GM19397 (cell line): Measurements from ENCODE around the gene CAMK2D.

ENCODE experiments used
- ATAC-seq: cut with Tn5 transposase; IDR thresholded peaks from one replicate; pipeline ENCODE4 v1.9.1; 2021; ENCODE audit warnings: mild to moderate bottlenecking, moderate library complexity; ENCODE audit not compliant: unreplicated experiment

Gene CAMK2D

GRCh38 chr4:113411496-113411938 lies 350.0 kb downstream of the CAMK2D start:
- no peak for ATAC-seq

GRCh38 chr4:113410686-113411085 lies 350.9 kb downstream of the CAMK2D start:
- ATAC-seq, result no peak

DNA sequence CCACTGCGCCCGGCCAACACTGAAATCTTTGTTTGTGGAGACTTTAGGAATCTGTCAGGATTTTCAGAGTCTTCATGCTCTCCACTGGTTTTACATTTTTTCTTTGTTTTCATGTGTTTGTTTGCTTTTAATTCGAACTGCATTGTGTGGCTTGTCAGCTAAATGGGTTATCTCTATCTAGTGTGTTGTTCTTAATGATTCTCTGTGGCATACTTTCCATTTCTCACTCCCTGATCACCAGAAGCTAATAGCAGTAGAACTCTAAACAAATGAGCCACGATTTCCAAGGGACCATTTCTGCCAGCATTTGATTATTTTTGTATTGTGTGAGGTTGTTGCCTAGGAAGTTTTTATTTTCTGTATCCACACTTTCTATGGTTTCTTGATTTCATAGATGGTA lies 352.4 kb downstream of the CAMK2D start:
- ATAC-seq, result no peak

GRCh38 chr4:113407409-113407808 lies 354.1 kb downstream of the CAMK2D start:
- no peak for ATAC-seq

DNA sequence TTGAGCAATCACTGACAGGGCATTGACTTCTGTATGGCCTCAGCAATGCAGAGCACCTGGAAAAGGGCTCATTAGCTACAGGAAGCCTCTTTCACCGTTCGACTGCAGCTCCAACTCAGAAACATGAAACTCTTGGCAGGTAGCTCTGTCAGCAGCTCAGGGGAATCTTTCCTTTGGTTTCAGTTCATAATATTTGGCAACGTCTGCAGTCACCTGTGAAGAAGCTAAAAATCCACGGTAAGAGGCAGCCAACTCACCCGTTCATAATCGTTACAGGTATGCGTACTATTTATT lies 354.9 kb downstream of the CAMK2D start:
- no peak for ATAC-seq

GRCh38 chr4:113405874-113406722 lies 355.4 kb downstream of the CAMK2D start:
- no peak for ATAC-seq

- no peak for ATAC-seq
These were observed 356.7 kb downstream of the CAMK2D start for GRCh38 chr4:113404841-113405240.

DNA sequence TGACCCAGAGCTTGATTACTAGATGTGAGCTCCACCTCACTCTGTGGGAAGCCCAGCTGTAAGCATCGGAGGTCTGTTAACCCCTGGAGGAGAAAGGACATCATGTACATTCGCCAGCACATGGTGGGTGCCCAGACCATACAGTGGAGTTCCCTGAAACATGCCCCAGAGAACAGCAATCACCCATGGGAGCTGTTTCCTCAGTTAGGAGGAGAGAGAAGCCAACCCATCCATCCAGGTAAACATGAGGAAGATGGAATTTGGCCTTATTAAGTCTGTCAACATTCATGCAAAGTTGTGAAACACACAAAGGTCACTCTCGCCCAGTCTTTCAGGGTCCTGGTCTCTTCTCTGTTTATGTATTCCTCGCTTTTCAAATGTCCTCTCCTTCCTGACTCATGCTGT lies 357.4 kb downstream of the CAMK2D start:
- no peak for ATAC-seq
